Smooth muscle cell (in vitro differentiated cells): ENCODE measurements around the gene ABCC5. TPM values are rescaled to one million over a fixed set of nuclear protein-coding genes. Genes with fewer than 3 reads are reported as not detected.

Experiments
- DNase-seq: peaks from one replicate; lab custom pipeline; 2025; ENCODE audit not compliant: unreplicated experiment; lab: John Stamatoyannopoulos, UW
- H2AFZ ChIP-seq: fragments of 200-600 bp; sonication (generic); 2 replicates; pipeline ENCODE4 v1.6.0; 2016; ENCODE audit warnings: antibody characterized with exemption, low read depth, mild to moderate bottlenecking
- H3F3A ChIP-seq: fragments of 200-600 bp; sonication (generic); 2 replicates; pipeline ENCODE4 v1.6.0; 2017; ENCODE audit warnings: antibody characterized with exemption, low read depth
- H3K27ac ChIP-seq: fragments of 200-600 bp; sonication (generic); 2 replicates; pipeline ENCODE4 v1.5.1; 2016; ENCODE audit warnings: low read depth, mild to moderate bottlenecking
- H3K27me3 ChIP-seq: fragments of 200-600 bp; sonication (generic); 2 replicates; pipeline ENCODE4 v1.6.1; 2016; ENCODE audit warnings: low read depth, mild to moderate bottlenecking
- H3K36me3 ChIP-seq: fragments of 200-600 bp; sonication (generic); 2 replicates; pipeline ENCODE4 v1.5.1; 2016; ENCODE audit warnings: low read depth
- H3K4me1 ChIP-seq: fragments of 200-600 bp; sonication (generic); 2 replicates; pipeline ENCODE4 v1.5.1; 2016; ENCODE audit warnings: low read depth
- H3K4me2 ChIP-seq: fragments of 200-600 bp; sonication (generic); 2 replicates; pipeline ENCODE4 v1.6.0; 2016; ENCODE audit warnings: mild to moderate bottlenecking
- H3K4me3 ChIP-seq: fragments of 200-600 bp; sonication (generic); 2 replicates; pipeline ENCODE4 v1.5.1; 2016; ENCODE audit warnings: mild to moderate bottlenecking
- H3K79me2 ChIP-seq: fragments of 200-600 bp; sonication (generic); 2 replicates; pipeline ENCODE4 v1.6.0; 2016; ENCODE audit warnings: low read depth, mild to moderate bottlenecking
- H3K9ac ChIP-seq: fragments of 200-600 bp; sonication (generic); 2 replicates; pipeline ENCODE4 v1.6.0; 2016; ENCODE audit warnings: low read depth
- H3K9me3 ChIP-seq: fragments of 200-600 bp; sonication (generic); replicated peaks from 2 replicates; pipeline ENCODE4 v1.5.1; 2016; ENCODE audit warnings: low read depth
- H4K20me1 ChIP-seq: fragments of 200-600 bp; sonication (generic); 2 replicates; pipeline ENCODE4 v1.6.0; 2016; ENCODE audit warnings: low read depth
- CTCF ChIP-seq: fragments of 200-600 bp; sonication (generic); IDR thresholded peaks from 2 replicates; pipeline ENCODE4 v1.5.1; 2017; ENCODE audit warnings: borderline replicate concordance, mild to moderate bottlenecking, antibody characterized with exemption; ENCODE audit not compliant: insufficient read depth, poor library complexity, severe bottlenecking
- WGBS: methylation state at CpG from one replicate; pipeline ENCODE4 v1.1.7; 2016; ENCODE audit warnings: low lambda C conversion rate; 5-methylcytosine and 5-hydroxymethylcytosine counted together
- microRNA counts: library from miRNA; unstranded; fragments of <30 nt; microRNA quantifications from one replicate; lab custom pipeline; 2016
- microRNA-seq: library from miRNA; unstranded; fragments of <30 nt; microRNA quantifications from one replicate; pipeline ENCODE4, GENCODE V29; 2016; ENCODE audit warnings: borderline number of aligned reads
- polyA plus RNA-seq: library from polyadenylated mRNA; unstranded; fragments of >200 nt; fragmentation: Nextera tagmentation; extraction: Ambion mirVana; gene quantifications from 2 replicates; pipeline ENCODE4 v1.2.1, GENCODE V29; 2016
- small RNA-seq: library from RNA; depleted of rRNA; stranded (forward); fragments of <200 nt; gene quantifications from one replicate; pipeline ENCODE3, GENCODE V24; 2014
- total RNA-seq: library from RNA; depleted of rRNA; stranded (reverse); fragments of >200 nt; gene quantifications from 2 replicates; pipeline ENCODE4 v1.2.3, GENCODE V29; 2014

The ABCC5 gene
- total and polyA plus RNA-seq, 2 experiments from 2014 or later, result 18.2 to 20.0 TPM

DNA sequence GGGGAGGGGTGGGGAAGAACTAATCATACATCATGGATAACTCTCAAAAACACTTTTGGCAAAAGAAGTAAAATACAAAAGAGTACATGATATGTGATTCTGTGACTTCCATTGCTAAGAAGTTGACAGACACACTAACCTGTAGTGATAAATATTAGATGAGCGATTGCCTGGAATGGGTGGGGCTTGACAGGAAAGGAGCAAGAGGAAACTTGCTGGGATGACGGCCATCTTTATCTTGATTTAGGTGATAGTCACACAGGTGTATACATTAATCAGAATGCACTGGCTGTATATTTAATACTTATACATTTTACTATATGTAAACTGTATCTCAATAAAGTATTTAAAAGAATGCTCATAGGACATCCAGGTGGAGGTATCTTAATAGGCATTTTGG is 146.1 kb downstream of the ABCC5 start:
- H3K4me2 ChIP-seq, result no peak overlapping the region
- H3K27ac ChIP-seq, result no peak overlapping the region
- no peaks in the 10 kb centered on the region for H3K4me1 ChIP-seq
- no peak for DNase-seq
- TF ChIP-seq CTCF, result no peak
- H4K20me1 ChIP-seq, result peaks cover 98% of the 10 kb centered on the region
- H3K4me3 ChIP-seq, result no peak overlapping the region
- H2AFZ ChIP-seq, result no peak overlapping the region
- H3K9me3 ChIP-seq, result no peaks in the 10 kb centered on the region
- no peaks in the 10 kb centered on the region for H3K36me3 ChIP-seq
- H3K27me3 ChIP-seq, result no peaks in the 10 kb centered on the region
- H3F3A ChIP-seq, result no peaks in the 10 kb centered on the region
- no peak overlapping the region for H3K9ac ChIP-seq
- 89% methylated on average over 2 of the region's 2 CpGs for WGBS
- H3K79me2 ChIP-seq, result peaks cover 73% of the 10 kb centered on the region

- Histone ChIP-seq H3K4me3 (no peak overlapping the region), H3K4me2 (no peak overlapping the region), H3K9me3 (no peaks in the 10 kb centered on the region), H3K9ac (no peak overlapping the region), H3K79me2 (peaks cover 64% of the 10 kb centered on the region), H3K36me3 (peaks cover 7% of the 10 kb centered on the region), H3K27me3 (no peaks in the 10 kb centered on the region), H3K27ac (no peak overlapping the region), H3F3A (no peaks in the 10 kb centered on the region), H3K4me1 (no peaks in the 10 kb centered on the region), H2AFZ (no peak overlapping the region), H4K20me1 (peaks cover 88% of the 10 kb centered on the region)
- WGBS, result 96% methylated on average over 3 of the region's 3 CpGs
- DNase-seq, result no peak
- no peak for TF ChIP-seq CTCF
These were observed 147.1 kb downstream of the ABCC5 start for GRCh38 chr3:183870563-183870962.

MicroRNAs encoded within 50 kb of the gene (microRNA counts, 767-probe panel; counts per million panel counts)
- 183 counts per million for microRNA hsa-miR-4448 (lab: Ali Mortazavi, UCI)

Small RNA genes lying within 50 kb of the gene (microRNA-seq; reads per million reads assigned to microRNA genes)
- not detected for gene MIR4448

Small RNA genes lying within 50 kb of the gene (small RNA-seq; reads per million reads assigned to genes)
- gene MIR4448, result not detected

Other genes with a start within 250 kb of the ABCC5 start
- gene MAP6D1, start 192.3 kb downstream of the ABCC5 start, total RNA-seq, result 2.4 TPM in 1 of 2 replicates, not detected in the other
- gene MAP6D1, start 192.3 kb downstream of the ABCC5 start, polyA plus RNA-seq, result 3.8 and 5.4 TPM in 2 replicates
- gene PARL, start 133.0 kb downstream of the ABCC5 start, total RNA-seq, result 47.6 and 53.7 TPM in 2 replicates
- gene PARL, start 133.0 kb downstream of the ABCC5 start, polyA plus RNA-seq, result 79.3 and 79.6 TPM in 2 replicates
- not detected in 2 replicates for gene HTR3D, start 13.9 kb upstream of the ABCC5 start, total RNA-seq
- not detected in 2 replicates for gene HTR3D, start 13.9 kb upstream of the ABCC5 start, polyA plus RNA-seq
- gene HTR3C, start 35.2 kb upstream of the ABCC5 start, total RNA-seq, result not detected in 2 replicates
- not detected in 2 replicates for gene HTR3C, start 35.2 kb upstream of the ABCC5 start, polyA plus RNA-seq
- not detected in 2 replicates for gene HTR3E, start 79.2 kb upstream of the ABCC5 start, total RNA-seq
- not detected in 2 replicates for gene HTR3E, start 79.2 kb upstream of the ABCC5 start, polyA plus RNA-seq
- 23.5 and 25.3 TPM in 2 replicates for gene EIF2B5, start 117.5 kb upstream of the ABCC5 start, total RNA-seq
- 32.3 and 50.4 TPM in 2 replicates for gene EIF2B5, start 117.5 kb upstream of the ABCC5 start, polyA plus RNA-seq
- 40.2 and 42.5 TPM in 2 replicates for gene DVL3, start 137.5 kb upstream of the ABCC5 start, total RNA-seq
- 87.7 and 122 TPM in 2 replicates for gene DVL3, start 137.5 kb upstream of the ABCC5 start, polyA plus RNA-seq
- gene AP2M1, start 157.0 kb upstream of the ABCC5 start, total RNA-seq, result 444 and 464 TPM in 2 replicates
- gene AP2M1, start 157.0 kb upstream of the ABCC5 start, polyA plus RNA-seq, result 772 and 784 TPM in 2 replicates
- 34.6 and 40.4 TPM in 2 replicates for gene ABCF3, start 168.3 kb upstream of the ABCC5 start, total RNA-seq
- gene ABCF3, start 168.3 kb upstream of the ABCC5 start, polyA plus RNA-seq, result 46.3 and 69.1 TPM in 2 replicates
- not detected in 2 replicates for gene VWA5B2, start 211.7 kb upstream of the ABCC5 start, total RNA-seq
- 0.70 TPM in 1 of 2 replicates, not detected in the other for gene VWA5B2, start 211.7 kb upstream of the ABCC5 start, polyA plus RNA-seq
- 48.8 and 95.2 TPM in 2 replicates for gene ALG3, start 231.1 kb upstream of the ABCC5 start, total RNA-seq
- gene ALG3, start 231.1 kb upstream of the ABCC5 start, polyA plus RNA-seq, result 91.2 and 96.7 TPM in 2 replicates
- 4.1 and 4.7 TPM in 2 replicates for gene EEF1AKMT4, start 231.8 kb upstream of the ABCC5 start, total RNA-seq
- gene EEF1AKMT4, start 231.8 kb upstream of the ABCC5 start, polyA plus RNA-seq, result 5.8 and 9.1 TPM in 2 replicates
- not detected in 2 replicates for gene CAMK2N2, start 243.7 kb upstream of the ABCC5 start, total RNA-seq
- 0.18 TPM in 1 of 2 replicates, not detected in the other for gene CAMK2N2, start 243.7 kb upstream of the ABCC5 start, polyA plus RNA-seq